Esophagus squamous epithelium (tissue), 5 donors: ENCODE measurements around the gene TBX2. TPM values are rescaled to one million over a fixed set of nuclear protein-coding genes. Genes with fewer than 3 reads are reported as not detected.

Experiments used
- DNase-seq: peaks from one replicate; lab custom pipeline; 2025; lab: John Stamatoyannopoulos, UW
- H3K27ac ChIP-seq, 4 donors: fragments of 200-600 bp; sonication (generic); one replicate each; pipeline ENCODE4 v1.5.1; 2016 to 2019; ENCODE audit warnings: mild to moderate bottlenecking in 1 of 4
- H3K27me3 ChIP-seq, 4 donors: fragments of 200-600 bp; sonication (generic); 1 replicate in 3 of 4; 2 replicates in 1 of 4; pipeline versions ENCODE4 v1.5.1 to v1.6.0; 2017 to 2021; ENCODE audit warnings: antibody characterized with exemption in 1 of 4
- H3K36me3 ChIP-seq, 3 donors: fragments of 200-600 bp; sonication (generic); one replicate each; pipeline ENCODE4 v1.5.1; 2016 to 2019
- H3K4me1 ChIP-seq, 3 donors: fragments of 200-600 bp; sonication (generic); one replicate each; pipeline ENCODE4 v1.5.1; 2017 to 2019
- H3K4me3 ChIP-seq, 4 donors: fragments of 200-600 bp; sonication (generic); 1 replicate in 3 of 4; 2 replicates in 1 of 4; pipeline ENCODE4 v1.5.1; 2016 to 2019; ENCODE audit warnings: mild to moderate bottlenecking in 2 of 4, moderate library complexity in 1 of 4
- H3K9me3 ChIP-seq, 3 donors: fragments of 200-600 bp; sonication (generic); one replicate each; pipeline ENCODE4 v1.5.1; 2016 to 2019
- POLR2A ChIP-seq, 4 donors: fragments of 450-650 bp; IDR thresholded peaks; one replicate each; pipeline ENCODE4 v1.6.1; 2017; ENCODE audit warnings: antibody characterized with exemption in 4 of 4, mild to moderate bottlenecking in 4 of 4, moderate library complexity in 3 of 4
- WGBS, 2 donors: methylation state at CpG; one replicate each; pipeline ENCODE4 v1.1.5; 2018; 5-methylcytosine and 5-hydroxymethylcytosine counted together
- intact Hi-C: fragments of 100-400 bp; cut with DNase I; formaldehyde crosslinking; loops from one replicate; pipeline ENCODE4 v1.15.0; 2022
- total RNA-seq, 4 donors: library from RNA; depleted of rRNA; stranded (reverse); fragments of >200 nt; gene quantifications; one replicate each; pipeline ENCODE4 v1.1.0, GENCODE V29; 2016
- TF ChIP-seq, protein P1 (sequence below), 6 experiments: fragments of 450-650 bp in 4 of 6; fragments of 200-600 bp in 2 of 6; sonication (generic) in 2 of 6; IDR thresholded peaks; one replicate each; pipeline ENCODE4 v1.5.1; 2016 to 2019; ENCODE audit warnings: antibody characterized with exemption in 6 of 6, mild to moderate bottlenecking in 4 of 6, moderate library complexity in 4 of 6
- donor health status: DM: yes; HTN: yes; CAD: no.

TBX2 gene
- total RNA-seq, 4 donors from 2014 or later: 2.2 to 13.4 (median 4.2) TPM

DNA sequence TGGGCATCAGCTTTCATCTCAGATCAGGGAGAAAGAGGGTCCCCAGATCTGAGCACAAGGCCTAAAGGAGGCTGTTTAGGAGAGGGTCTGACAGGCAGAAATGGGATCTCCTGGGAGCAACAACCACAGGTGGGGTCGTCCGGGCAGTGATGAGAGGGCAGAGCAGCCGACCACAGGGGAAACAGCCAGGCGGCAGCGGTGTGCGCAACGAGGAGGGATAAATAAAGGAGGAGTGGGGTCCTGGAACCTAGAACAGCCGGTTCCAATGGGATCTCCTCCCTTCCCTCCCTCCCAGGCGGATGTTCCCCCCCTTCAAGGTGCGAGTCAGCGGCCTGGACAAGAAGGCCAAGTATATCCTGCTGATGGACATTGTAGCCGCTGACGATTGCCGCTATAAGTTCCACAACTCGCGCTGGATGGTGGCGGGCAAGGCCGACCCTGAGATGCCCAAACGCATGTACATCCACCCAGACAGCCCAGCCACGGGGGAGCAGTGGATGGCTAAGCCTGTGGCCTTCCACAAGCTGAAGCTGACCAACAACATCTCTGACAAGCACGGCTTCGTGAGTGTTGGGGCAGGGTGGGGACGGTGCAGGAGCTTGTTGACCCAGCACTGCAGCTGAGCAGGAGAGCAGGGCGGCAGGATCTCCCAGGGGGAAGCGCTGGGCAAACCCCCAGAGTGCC lies 1.9 kb downstream of the TBX2 start:
- 24 to 32% methylated on average over 6 to 24 of the region's 25 CpGs for WGBS, 2 donors
- no peak for DNase-seq
- intact Hi-C loops: no loop called here
- TF ChIP-seq POLR2A (IDR thresholded peaks at IDR 0.05): no peak
- TF ChIP-seq, protein P1, sequence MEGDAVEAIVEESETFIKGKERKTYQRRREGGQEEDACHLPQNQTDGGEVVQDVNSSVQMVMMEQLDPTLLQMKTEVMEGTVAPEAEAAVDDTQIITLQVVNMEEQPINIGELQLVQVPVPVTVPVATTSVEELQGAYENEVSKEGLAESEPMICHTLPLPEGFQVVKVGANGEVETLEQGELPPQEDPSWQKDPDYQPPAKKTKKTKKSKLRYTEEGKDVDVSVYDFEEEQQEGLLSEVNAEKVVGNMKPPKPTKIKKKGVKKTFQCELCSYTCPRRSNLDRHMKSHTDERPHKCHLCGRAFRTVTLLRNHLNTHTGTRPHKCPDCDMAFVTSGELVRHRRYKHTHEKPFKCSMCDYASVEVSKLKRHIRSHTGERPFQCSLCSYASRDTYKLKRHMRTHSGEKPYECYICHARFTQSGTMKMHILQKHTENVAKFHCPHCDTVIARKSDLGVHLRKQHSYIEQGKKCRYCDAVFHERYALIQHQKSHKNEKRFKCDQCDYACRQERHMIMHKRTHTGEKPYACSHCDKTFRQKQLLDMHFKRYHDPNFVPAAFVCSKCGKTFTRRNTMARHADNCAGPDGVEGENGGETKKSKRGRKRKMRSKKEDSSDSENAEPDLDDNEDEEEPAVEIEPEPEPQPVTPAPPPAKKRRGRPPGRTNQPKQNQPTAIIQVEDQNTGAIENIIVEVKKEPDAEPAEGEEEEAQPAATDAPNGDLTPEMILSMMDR (IDR thresholded peaks at IDR 0.05): no peak
- peak overlapping the region; percentile 38 to 81 (median 53) for H3K4me3 ChIP-seq
- no peaks in the 10 kb centered on the region for H3K9me3 ChIP-seq
- H3K27me3 ChIP-seq: peaks cover 45 to 100% (median 53%) of the 10 kb centered on the region in 4 donors
- peaks cover 0 to 14% (median 0%) of the 10 kb centered on the region in 3 donors for H3K36me3 ChIP-seq
- peaks cover 49 to 96% (median 54%) of the 10 kb centered on the region in 3 donors for H3K4me1 ChIP-seq
- peak overlapping the region; percentile 79 to 92 (median 88) for H3K27ac ChIP-seq

DNA sequence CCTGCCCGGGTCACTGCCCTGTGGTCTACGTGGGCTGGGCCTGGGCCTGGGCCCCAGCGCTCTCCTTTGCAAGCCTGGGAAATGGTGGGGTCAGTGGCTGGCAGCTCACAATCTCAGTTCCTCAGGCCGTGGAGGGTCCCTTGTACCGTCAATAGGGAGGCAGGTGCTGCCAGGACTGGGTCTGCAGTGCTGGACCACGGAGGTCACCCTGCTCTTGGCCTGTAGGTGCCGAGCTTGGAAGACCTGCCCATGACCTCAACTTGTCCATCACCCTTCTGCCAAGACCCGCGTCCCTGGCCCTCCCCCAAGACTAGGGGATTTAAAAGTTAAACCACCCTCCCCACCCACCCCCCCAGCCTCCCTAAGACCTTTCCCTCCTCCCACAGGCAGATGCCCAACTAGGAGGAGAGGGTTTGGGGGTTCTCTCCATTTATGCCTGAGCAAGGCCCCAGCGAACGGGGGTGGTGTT lies 2.5 kb downstream of the TBX2 start:
- DNase-seq: no peak
- Histone ChIP-seq H3K4me3 (peak overlapping the region; percentile 38 to 81 (median 53)), H3K27me3 (peaks cover 41 to 100% (median 48%) of the 10 kb centered on the region in 4 donors), H3K36me3 (peaks cover 0 to 14% (median 0%) of the 10 kb centered on the region in 3 donors), H3K27ac (peak overlapping the region; percentile 79 to 92 (median 88)), H3K4me1 (peaks cover 47 to 95% (median 48%) of the 10 kb centered on the region in 3 donors), H3K9me3 (no peaks in the 10 kb centered on the region)
- intact Hi-C loops: no loop called here
- TF ChIP-seq, protein P1 (IDR thresholded peaks at IDR 0.05): no peak
- no peak for TF ChIP-seq POLR2A (IDR thresholded peaks at IDR 0.05)
- 5 to 31% methylated on average over 2 to 3 of the region's 11 CpGs for WGBS, 2 donors

DNA sequence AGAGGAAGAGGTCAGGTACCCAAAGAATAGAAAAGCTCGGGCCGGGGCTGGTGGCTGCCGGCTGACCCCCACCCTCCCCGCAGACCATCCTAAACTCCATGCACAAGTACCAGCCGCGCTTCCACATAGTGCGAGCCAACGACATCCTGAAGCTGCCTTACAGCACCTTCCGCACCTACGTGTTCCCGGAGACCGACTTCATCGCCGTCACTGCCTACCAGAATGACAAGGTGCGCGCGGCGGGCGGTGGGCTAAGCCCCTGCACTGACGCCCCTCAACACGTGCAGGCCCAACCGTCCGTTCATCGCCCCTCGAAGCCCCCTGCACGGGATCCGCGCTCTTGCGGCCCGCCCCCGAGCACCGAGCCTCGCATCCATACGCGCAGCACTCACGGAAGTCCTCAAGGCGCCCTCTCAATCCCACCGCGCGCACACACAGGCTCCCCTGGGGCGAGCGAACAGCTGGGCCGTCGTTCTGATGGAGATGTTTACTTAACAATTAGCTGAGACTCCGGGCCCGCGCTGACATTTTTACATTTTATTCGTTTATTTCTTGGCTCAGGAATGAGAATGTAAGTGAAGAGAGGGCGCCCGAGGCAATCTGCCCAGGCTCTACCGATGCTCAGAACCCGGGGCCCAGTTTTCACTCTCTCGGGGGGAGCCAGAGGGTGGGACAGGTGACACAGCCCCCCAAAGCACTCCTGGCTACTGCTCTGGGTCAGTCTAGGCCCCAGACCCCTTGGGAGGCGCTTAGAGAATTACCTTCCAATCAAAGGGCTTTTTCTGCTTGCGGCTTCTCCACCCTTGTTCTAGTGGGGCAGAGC lies 3.5 kb downstream of the TBX2 start:
- peak overlapping the region; percentile 79 to 91 (median 84) for H3K27ac ChIP-seq
- H3K4me1 ChIP-seq: peaks cover 39 to 94% (median 41%) of the 10 kb centered on the region in 3 donors
- H3K4me3 ChIP-seq: peak overlapping the region; percentile 38 to 81 (median 53)
- TF ChIP-seq POLR2A (IDR thresholded peaks at IDR 0.05): no peak
- TF ChIP-seq, protein P1 (IDR thresholded peaks at IDR 0.05): no peak
- no peaks in the 10 kb centered on the region for H3K9me3 ChIP-seq
- WGBS, 2 donors: 13 to 18% methylated on average over 28 to 42 of the region's 55 CpGs
- H3K27me3 ChIP-seq: peaks cover 33 to 100% (median 43%) of the 10 kb centered on the region in 4 donors
- intact Hi-C loops: no loop called here
- DNase-seq: no peak
- H3K36me3 ChIP-seq: peaks cover 0 to 14% (median 0%) of the 10 kb centered on the region in 3 donors

DNA sequence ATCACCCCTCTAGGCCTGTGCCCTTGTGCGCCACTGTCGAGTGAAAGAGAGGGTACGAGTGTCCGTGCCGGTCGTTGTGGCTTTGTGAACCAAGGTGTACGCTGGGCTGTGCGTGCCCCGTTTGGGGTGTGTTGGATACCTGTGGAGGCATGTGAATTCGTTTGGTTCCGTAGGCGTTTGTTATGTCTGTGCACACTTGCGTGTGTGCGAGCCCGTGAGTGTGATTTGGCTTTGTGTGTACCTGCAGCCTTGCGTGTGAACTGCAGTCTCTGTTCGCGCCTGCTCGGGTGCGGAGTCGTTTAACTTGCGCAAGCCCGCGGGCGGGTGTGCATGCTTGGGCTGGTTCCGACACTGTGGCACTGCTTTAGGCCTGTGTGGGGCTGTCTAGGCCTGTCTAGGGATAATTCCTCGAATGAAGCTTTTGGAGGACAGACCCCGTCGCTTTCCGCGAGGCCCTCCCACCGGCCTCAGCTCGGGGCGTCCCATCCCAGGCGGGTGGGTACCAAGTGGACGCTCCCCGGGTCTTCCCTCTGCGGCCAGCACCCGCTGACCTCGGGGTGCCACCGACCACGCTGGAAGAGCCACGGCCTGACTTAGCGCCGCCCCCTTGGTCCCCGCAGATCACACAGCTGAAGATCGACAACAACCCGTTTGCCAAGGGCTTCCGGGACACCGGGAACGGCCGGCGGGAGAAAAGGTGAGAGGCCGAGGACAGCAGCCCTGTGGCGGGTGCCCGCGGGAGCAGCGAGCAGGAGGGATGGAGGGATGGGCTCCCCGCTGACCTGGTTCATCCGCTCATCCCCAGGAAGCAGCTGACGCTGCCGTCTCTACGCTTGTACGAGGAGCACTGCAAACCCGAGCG lies 4.4 kb downstream of the TBX2 start:
- Histone ChIP-seq H3K4me1 (peaks cover 38 to 94% (median 39%) of the 10 kb centered on the region in 3 donors), H3K27ac (peak overlapping the region; percentile 79 to 91 (median 84)), H3K9me3 (no peaks in the 10 kb centered on the region), H3K36me3 (peaks cover 0 to 14% (median 0%) of the 10 kb centered on the region in 3 donors), H3K27me3 (peaks cover 26 to 100% (median 40%) of the 10 kb centered on the region in 4 donors), H3K4me3 (peak overlapping the region; percentile 38 to 81 (median 53))
- TF ChIP-seq POLR2A (IDR thresholded peaks at IDR 0.05): no peak
- TF ChIP-seq, protein P1 (IDR thresholded peaks at IDR 0.05): peak in 2 of 6 experiments; percentile 10 to 18
- 16 to 20% methylated on average over 2 to 13 of the region's 66 CpGs for WGBS, 2 donors
- intact Hi-C loops: no loop called here
- DNase-seq: no peak
